Stimulated activated CD4-positive, alpha-beta T cell treated with anti-CD3 and anti-CD28 coated beads, TNF-alpha, amount 100 ng/mL, for 1 hour (primary cell): Measurements from ENCODE around the gene BORCS5.
"Not testable (repeated sequence)": the region's sequence is repeated elsewhere in the genome, so short reads cannot be mapped to it uniquely, and the experiment has no call there.

ENCODE experiments used
- DNase-seq, 3 donors: peaks; one replicate each; pipeline ENCODE4 v3.0.0-alpha.2; 2020; ENCODE audit warnings: low read depth in 3 of 3, low spot score in 1 of 3

The BORCS5 gene

DNA sequence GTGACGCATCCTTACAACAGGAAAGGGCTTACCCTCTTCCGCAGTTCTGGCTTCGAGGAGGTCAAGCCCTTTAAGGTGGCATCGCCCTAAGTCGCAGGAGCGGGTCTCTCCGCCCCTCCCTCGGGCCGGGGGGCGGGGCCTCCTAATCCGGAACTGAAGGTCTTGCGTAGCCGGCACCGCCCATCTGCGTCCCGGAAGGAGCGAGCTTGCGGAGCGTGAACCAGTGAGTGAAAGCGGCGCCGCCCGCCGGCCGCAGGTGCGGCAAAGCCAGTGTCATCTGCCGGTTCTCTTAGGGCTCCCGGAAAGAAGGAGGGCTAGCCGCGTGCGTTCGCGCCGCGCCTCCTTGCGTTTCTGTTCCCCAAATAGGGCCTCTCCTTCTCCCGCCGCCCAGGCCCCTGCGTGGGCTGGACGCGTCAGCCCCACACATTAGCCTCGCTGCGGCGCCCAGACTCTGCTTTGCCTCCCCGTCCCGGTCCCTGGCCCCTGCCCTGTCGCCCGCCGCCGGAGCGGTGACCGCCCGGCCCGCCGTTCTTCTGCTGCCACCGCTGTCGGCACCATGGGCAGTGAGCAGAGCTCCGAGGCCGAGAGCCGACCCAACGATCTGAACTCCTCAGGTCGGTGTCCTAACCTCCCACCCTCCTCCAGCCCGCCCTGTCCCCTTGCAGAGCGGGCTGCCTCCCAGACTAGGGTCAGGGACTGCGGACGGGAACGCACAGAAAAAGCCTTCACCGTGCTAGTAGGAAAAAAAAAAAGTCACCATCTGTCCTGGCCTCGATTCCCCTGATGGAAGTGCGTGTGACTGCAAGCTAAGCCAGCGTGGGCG, at the start of gene BORCS5:
BORCS5 (plus strand) TSS at position 183 of the 823 bp plus-strand sequence; CDS start at position 557, 374 bp downstream.
- peak; percentile 93 to 97 (median 95) for DNase-seq

DNA sequence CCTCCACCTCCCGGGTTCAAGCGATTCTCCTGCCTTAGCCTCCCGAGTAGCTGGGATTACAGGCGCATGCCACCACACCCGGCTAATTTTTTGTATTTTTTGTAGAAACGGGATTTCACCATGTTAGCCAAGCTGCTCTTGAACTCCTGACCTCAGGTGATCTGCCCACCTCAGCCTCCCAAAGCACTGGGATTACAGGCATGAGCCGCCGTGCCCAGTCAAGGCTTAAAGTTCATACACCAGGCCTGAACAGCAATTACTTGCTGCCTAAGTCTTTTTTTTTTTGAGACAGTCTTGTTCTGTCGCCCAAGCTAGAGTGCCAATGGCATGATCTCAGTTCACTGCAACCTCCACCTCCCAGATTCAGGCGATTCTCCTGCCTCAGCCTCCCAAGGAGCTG, 46.2 kb upstream of the BORCS5 start:
- not testable (repeated sequence) for DNase-seq

DNA sequence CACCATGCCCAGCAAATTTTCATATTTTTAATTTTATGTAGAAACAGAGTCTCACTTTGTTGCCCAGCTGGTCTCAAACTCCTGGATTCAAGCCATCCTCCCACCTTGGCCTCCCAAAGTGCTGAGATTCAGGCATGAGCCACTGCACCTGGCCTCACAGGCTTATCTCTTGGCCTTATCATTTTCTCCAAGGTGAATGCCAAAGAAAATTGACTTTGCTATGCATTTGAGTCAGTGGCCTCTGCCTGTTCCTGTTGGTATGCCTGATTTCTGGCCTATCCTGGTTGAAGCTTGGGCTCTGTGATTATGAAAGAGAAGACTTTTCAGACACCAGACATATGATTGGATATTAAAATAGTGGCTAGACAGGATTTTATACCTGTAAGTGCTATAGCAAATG, 41.0 kb upstream of the BORCS5 start:
- DNase-seq, result no peak

DNA sequence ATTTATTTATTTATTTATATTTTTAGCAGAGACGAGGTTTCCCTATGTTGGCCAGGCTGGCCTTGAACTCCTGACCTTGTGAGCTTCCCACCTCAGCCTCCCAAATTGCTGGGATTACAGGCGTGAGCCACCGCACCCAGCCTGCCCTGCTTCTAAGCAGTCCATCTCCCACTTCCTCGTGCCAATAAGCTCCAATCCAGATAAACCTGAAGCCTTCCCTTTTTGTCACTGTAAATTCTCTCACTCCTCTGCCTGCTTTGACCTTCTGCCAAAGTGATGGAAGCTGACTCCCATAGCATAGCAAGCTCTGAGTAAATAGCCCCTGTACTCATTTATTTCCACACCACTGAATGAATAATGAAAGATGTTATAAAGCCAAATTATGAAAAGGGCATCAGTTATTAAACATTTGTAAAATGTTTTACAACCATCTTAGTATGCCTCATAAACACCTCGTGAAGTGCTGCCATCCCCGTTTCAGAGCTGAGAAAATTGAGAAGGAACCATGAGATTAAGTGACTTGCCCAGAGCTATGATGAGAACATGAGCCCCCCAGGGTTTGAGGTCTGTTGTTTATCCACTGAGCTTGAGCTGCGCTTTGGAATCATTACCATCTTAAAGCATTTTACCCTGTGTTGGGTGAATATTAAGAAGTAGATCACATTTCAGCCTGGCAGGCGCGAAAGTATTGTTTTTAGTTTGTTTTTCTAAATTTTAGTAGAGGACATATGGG, 37.3 kb upstream of the BORCS5 start:
- DNase-seq, result no peak

DNA sequence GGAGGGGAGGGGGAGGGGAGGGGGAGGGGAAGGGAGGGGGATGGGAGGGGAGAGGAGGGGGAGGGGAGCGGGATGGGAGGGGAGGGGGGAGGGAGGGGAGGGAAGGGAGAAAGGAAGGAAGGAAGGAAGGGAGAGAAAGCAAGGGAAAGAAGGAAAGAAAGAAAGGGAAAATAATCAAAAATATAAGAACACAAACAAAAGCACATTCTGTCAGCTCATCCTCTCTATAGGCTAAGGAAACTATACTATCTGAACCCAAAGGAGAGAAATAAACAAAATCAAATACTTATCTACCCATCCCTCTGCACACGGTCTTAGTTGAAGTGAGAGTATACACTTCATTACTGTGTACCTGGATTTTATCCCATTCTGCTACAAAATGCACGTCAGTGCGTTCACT, 33.8 kb upstream of the BORCS5 start:
- DNase-seq, result no peak

DNA sequence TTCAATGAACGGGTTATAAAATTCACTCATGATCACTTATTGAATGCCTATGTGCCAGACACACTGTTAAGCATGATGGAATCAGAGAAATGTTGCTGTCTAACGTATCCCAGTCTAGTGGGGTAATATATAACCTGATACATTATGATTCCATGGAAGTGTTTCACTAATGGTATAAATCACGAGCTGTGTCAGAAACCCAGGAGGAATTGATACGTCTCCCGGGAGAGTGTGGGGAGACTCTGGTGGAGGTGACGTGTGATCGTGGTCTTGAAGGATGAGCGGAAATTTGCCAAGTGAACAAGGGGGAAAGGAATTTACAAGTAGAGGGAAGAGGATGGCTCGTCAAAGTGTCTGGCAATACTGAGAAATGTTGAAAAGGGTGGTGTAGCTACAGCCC, 33.3 kb upstream of the BORCS5 start:
- DNase-seq, result no peak

DNA sequence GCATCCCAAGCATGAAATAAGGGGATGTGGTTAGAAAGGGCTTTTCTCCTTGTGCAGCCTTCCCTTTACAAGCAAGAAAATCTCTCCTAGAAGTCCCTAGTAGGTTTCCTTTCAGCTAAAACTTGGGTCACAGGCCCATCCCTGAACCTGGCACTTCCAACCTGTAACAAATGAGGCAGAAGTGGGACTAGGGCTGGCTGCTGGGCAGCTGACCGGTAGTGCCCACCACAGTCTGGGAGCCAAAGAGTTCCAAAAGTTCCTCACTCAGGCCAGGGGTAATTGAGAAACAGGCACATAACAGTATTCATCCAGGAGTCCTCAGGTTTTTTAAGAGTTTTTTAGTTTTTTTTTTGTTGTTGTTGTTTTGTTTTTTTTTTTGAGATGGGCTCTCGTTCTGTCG, 30.6 kb upstream of the BORCS5 start:
- DNase-seq, result no peak

DNA sequence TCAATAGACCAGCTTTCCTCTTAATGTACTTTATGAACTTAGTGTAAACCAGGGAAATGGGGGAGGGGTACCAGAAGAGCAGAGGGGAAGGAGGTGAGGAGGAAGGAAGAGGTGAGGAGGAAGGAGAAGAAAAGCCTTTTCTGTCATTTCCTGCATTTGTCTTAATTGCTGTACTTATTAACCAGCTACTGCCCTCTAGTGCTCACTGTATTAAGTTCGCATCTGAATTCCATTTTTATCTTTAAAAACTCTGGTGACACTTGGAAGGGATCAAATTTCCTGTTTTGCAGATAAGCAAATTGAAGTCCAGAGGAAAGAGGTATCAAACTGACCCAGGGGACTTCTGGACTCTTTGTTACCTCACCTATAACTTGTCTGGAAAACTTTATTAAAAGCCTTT, 29.1 kb upstream of the BORCS5 start:
- no peak for DNase-seq

DNA sequence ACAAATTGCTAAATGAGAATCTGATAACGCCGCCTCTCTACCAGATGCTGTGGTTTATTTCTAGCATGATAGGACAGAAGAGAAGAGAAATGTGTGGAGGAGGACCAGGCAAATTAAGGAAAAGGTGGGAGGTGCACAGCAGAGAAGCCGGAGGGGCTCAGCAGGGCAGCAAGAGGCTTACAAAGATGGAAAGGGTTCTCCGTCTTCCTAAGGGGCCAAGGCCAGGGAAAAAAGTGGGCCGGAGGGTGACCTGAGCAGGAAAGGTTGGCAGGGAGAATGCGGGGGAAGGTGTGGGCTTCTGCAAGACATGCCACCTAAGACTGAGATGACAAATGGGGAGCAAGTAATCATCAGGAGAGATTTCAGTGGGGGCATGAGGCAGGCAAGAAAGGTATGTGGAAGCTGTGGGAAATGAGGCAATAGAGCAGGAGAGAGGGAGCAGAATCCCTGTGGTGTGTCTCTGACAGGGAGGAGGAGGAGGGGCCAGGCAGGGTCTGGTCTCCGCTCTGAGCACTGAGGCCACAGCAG, 25.6 kb upstream of the BORCS5 start:
- no peak for DNase-seq

DNA sequence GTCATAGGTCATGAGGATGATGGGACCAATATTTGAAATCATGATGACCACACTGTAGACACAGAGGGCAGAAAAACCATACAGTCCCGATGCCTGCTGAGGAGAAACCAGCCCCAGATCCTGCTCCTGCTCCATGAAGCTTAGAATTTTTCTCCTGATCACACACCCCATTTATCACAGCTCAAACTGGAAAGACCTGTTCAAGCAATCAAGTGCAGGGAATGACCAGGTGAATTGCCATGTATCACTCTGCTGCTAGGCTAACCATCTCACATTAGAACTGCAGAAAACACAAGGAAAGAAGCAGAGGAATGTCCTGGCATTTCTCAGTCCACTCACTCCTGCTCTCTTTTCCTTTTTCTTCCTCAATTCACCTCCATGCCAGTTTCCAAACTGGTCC, 25.0 kb upstream of the BORCS5 start:
- no peak for DNase-seq

DNA sequence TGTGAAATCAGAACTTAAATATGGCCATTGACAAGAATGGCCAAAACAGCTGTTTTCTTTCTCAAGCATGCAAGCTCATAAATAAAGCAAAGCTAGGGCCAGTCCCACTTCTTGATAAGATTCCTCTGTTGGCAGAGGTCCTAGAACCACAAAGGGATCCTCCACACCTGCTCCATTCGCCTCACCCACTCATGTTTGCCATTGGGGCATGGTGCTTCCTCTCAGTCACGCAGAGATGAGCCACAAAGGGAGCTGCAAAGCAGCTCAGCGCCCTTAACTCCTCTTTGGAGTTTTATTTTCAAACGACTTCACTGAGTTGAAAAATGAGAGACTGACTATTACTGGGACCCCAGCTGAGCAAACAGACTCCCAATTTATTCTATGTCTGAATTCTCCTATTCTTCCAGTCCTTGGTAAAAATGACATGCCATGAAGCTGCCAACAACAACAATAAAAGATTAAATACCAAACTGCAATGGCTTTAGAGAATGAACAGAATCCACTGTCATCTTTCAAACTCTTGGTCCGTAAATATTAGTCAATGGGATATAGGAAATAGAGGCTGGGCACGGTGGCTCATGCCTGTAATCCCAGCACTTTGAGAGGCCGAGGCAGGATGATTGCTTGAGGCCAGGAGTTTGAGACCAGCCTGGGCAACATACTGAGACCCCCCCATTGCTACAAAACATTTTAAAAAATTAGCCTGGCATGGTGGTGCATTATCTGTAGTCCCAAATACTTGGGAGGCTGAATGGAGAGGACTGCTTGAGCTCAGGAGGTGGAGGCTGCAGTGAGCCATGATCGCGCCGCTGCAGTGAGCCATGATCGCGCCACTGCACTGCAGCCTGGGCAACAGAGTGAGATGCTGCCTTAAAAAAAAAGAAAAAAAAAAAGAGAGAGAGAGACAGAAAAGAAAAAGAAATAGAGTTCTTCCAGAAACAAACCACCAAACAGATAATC, 23.2 kb upstream of the BORCS5 start:
- DNase-seq, result no peak

DNA sequence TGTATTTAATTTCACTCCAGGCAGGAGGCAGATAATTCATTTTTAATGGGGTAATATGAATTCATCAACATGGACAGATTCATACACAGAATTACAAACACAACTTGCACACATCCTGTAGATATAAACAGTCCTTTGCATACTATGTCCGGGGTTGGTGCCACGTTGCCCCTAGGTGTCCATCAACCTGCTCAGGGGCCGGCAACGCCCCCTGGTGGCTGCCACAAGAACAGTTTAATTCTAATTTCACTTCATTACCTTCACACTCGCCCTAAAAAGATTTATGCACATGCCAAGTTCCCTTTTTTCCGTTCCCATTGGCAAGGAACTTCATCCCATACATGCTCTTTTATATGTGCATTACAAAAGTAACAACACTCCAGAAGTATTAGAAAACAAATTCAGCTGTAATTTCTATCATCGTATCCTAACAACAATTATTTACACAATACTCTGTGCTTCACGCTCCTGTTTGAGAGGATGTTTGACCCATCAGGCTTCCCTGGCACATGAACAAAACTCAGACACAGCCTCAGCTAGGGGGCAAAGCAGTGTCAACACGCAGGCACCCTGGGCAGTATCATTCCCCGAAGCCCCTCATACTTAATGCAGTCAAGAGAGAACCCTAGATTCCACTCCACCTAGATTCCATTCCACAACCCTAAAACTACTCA, 22.4 kb upstream of the BORCS5 start:
- peak in 1 of 3 donors; percentile 49 for DNase-seq

DNA sequence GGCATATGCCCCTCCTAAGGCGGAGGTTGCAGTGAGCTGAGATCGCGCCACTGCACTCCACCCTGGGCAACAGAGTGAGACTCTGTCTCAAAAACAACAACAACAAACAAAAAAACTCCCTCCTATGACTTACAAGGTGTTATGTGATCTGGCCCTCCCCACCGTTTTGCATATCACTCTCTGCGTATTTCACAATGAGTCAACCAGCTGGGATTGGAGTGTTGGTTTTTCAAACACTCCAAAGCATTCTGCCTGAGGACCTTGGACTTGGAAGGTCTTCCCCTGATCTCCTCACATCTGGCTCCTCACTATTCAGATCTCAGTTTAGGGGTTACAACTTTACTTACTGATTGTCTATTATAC, 20.8 kb upstream of the BORCS5 start:
- no peak for DNase-seq

DNA sequence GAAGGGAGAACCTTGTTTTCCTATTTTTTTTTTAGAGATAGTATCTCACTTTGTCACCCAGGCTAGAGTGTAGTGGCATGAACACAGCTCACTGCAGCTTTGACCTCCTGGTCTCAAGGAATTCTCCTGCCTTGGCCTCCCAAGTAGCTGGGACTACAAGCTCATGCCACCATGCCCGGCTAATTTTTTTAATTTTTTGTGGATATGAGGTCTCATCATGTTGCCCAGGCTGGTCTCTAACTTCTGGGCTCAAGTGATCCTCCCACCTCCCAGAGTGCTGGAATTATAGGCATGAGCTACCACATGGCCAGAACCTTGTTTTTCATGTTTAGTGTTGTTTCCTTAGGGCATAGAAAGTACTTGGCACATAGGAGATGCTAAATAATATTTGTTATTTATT, 20.4 kb upstream of the BORCS5 start:
- DNase-seq, result no peak

DNA sequence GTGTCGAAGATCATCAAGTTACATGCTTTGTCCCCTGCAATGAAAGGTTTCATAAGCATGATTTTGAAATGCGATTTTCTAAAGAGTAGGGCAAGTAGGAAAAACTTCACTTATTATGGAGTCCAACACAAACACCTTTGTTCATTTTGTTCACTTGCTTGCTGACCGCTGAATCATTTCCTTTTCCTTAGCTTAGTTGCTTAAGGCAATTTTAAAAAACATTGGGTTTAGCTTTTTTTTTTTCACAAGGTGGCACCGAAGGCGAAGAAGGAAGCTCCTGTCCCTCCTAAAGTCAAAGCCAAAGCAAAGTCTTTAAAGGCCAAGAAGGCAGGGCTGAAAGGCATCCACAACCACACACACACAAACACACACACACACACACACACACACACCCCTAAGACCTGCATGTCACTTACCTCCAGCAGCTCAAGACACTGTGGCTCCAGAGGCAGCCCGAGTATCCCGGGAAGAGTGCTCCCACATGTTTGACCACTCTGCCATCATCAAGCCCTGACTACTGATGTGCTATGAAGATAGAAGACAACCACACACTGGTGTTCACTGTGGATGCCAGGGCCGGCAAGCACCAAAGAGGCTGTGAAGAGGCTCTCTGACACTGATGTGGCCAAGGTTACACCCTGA, 18.2 kb upstream of the BORCS5 start:
- DNase-seq, result no peak

DNA sequence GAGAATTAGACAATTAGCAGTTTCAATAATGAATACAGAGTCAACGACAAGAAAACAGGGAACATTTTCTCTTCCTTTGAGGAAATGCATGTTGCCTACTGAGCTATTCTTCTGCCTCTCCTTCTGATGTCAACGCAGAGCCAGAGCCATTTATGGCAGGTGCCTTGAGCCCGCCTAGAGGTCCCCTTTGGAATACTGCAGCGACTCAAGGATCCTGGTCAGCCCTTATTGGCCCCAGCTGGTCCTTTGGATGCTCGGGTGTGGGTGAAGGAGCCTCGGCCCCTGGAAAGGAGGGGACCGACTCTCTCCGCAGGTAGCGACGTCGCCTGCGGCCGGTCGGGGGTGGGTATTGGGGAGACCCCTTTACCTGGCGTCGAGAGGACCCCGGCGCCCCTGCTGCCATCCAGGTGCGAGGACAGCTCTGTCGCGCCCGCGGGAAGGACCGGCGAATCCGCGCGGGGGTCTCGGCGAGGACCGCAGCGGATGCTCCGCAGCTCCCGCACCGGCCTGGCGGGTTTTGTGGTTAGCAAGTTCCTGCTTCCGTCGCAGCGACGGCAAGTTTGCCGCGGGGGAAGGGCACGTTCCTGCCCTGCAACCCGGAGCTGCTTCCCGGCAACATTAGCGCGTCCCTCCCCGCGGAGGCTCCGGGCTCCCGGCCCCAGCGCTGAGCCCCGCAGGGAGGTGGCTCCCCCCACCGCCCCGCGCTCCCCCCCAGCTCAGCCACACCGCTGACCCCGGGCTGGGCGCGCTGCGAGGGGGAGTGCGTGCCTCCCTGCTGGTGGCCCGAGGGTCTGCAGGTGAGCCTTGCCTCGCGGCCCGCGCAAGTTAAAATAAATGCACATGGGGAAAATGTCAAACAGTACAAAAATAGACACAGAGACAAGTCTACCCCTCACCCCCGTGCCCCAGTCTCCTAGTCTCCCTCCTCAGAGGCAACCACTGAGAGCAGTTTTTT, 6.9 kb upstream of the BORCS5 start, which contains the start of gene MANSC1:
MANSC1 (minus strand) TSS at position 532 of the 955 bp plus-strand sequence. CDS start 6,928 bp downstream, outside the sequence.
- DNase-seq, result peak in 1 of 3 donors; percentile 35

DNA sequence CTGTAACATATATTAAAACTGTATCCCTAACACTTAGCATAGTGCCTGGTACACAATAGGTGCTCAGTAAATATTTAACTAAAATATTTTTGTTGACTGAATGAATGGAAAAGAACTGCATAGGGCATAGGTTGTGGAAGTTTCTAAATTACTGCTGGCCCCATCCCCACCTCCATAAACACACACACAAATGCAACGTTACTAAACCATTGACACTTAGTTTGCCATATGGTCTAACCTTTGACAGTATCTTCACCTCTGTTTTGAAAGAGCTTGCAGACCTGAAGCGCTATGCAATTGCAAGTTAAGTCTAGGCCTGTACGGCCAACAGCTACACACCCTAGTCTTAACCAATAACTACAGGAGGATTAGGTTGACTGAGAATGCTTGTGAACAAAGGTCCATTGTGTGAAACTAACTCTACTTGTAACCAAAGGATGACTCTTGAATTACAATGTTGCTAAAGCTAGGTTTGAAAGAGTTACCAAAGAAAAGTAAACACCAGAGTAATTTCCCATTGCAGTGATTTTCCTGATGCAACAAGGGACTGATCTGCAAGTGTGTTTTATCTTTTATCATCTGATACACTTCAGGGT, 5.9 kb upstream of the BORCS5 start:
- no peak for DNase-seq

DNA sequence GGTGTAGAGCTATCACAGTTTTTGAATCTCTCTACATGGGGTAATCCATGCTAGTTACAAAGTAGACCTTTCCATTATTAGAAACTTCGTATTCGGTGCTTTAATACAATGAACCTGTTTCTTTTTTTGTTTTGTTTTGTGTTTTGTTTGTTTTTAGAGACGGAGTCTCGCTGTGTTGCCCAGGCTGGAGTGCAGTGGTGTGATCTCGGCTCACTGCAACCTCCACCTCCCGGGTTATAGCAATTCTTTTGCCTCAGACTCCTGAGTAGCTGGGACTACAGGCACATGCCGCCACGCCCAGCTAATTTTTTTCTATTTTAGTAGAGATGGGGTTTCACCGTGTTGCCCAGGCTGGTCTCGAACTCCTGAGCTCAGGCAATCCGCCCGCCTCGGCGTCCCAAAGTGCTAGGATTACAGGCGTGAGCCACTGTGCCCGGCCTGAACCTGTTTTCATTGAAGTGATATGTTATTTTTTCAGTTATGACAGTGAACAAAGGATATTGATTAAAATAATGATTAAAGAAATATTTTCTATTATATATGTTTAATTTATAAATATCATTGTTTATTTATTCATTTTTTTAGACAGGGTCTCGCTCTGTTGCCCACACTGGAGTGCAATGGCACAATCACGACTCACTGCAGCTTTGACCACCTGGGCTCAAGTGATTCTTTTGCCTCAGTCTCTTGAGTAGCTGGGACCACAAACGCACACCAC, 5.3 kb upstream of the BORCS5 start:
- DNase-seq, result not testable (repeated sequence)
